AG10803 (cell line): ENCODE results near the gene DDX1.

ENCODE experiments used
- DNase-seq: peaks from one replicate; pipeline ENCODE4 v3.0.0; 2010; ENCODE audit warnings: low read depth
- H3K4me3 ChIP-seq: 2 replicates; pipeline ENCODE4 v1.5.1; 2011; ENCODE audit warnings: mild to moderate bottlenecking, low read length, control low read depth
- TF ChIP-seq, protein P1 (sequence below): conservative IDR thresholded peaks from 2 replicates; pipeline ENCODE4 v1.5.1; 2011; ENCODE audit warnings: mild to moderate bottlenecking, low read length, control low read depth, inconsistent platforms

Gene DDX1

DNA sequence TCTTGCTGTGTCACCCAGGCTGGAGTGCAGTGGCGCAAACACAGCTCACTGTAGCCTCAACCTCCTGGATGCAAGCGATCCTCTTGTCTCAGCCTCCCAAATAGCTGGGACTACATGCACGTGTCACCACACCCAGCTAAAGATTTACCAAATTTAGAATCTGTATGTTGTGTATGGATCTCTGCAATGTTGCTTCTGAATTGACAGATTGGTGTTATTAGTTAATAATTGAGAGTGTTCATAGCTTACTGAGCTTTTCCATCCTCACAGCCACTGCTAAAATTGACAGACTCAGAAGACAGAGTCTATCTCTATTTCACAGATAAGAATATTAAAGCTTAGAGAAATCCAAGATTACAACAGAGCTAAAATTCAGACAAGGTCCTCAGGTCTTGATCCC lies 26.3 kb upstream of the DDX1 start:
- H3K4me3 ChIP-seq, result no peak overlapping the region
- no peak for DNase-seq
- TF ChIP-seq, protein P1, sequence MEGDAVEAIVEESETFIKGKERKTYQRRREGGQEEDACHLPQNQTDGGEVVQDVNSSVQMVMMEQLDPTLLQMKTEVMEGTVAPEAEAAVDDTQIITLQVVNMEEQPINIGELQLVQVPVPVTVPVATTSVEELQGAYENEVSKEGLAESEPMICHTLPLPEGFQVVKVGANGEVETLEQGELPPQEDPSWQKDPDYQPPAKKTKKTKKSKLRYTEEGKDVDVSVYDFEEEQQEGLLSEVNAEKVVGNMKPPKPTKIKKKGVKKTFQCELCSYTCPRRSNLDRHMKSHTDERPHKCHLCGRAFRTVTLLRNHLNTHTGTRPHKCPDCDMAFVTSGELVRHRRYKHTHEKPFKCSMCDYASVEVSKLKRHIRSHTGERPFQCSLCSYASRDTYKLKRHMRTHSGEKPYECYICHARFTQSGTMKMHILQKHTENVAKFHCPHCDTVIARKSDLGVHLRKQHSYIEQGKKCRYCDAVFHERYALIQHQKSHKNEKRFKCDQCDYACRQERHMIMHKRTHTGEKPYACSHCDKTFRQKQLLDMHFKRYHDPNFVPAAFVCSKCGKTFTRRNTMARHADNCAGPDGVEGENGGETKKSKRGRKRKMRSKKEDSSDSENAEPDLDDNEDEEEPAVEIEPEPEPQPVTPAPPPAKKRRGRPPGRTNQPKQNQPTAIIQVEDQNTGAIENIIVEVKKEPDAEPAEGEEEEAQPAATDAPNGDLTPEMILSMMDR, result no peak

DNA sequence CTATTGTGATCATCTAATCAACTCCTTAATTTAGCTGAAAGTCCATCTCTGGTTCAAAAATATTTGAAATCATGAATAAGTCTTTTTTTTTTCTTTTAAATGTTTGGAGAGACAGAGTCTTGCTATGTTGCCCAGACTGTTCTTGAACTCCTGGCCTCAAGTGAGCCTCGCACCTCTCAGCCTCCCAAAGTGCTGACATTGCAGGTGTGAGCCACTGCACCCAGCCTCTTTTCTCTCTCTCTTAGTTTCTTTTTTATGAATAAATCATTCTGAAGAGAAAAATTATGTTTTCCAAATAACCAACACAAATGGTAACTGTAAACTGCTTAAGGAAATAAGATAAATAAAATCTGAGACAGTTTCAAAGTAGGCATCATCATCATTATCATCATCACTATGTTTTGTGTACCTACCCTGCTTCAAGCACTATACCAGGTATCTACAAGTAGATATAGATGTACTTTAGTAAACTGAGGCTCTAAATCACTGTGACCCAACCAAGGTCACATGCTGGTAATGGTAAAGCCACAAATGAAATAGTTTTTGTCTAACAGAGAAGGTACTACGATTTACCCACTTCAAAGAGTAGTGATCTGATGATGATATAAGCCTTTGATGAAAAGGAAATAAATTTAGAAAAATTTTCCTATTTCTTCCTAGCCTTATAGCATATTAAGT lies 25.5 kb upstream of the DDX1 start:
- DNase-seq, result no peak
- TF ChIP-seq, protein P1, result no peak
- no peak overlapping the region for H3K4me3 ChIP-seq

DNA sequence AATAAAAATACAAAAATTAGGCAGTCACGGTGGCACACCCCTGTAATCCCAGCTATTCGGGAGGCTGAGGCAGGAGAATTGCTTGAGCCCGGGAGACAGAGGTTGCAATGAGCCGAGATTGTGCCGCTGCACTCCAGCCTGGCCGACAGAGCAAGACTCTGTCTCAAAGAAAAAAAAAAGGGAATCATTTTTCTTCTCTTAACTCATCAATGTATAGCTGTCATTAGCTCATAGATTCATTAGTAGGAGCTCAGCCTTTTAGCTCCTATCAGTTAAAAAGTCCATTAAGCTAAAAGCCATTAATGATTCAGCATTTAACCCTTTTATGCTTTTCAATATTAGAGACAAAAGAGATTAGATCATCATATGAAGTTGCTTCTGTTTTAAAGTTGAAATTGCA lies 24.8 kb upstream of the DDX1 start:
- no peak for DNase-seq
- no peak overlapping the region for H3K4me3 ChIP-seq
- TF ChIP-seq, protein P1, result no peak

DNA sequence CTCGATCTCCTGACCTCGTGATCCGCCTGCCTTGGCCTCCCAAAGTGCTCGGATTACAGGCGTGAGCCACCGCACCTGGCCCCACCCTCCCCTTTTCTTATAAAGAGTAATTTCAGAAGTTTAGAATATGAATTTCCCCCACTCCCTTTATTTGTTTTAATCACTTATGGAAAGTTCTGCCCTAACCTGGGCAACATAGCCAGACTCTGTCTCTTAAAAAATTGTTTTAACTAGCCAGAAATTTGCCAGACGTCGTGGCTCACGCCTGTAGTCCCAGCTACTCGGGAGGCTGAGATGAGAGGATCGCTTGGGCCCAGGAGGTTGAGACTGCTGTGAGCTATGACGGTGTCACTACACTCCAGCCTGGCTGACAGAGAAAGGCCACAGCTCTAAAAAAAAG lies 22.8 kb upstream of the DDX1 start:
- DNase-seq, result no peak
- TF ChIP-seq, protein P1, result no peak
- no peak overlapping the region for H3K4me3 ChIP-seq

DNA sequence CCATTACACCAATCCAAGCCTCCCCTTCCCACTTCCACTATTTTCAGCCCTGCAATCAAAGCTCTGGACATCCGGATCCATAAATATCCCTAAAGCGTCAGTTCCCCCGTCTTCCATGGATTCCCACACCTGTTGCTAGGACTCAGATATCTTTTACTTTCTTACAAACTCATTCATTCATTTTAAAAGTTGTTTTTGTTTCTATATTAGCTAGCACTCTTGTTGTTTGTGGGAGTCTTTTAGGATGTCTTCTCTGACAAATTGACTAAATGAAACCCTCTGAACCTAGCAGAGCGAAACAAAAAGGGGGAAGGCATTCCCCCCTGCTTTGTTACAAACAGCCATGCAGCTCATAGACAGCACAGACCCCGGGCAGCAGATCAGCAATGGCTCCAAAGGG lies 21.6 kb upstream of the DDX1 start:
- DNase-seq, result no peak
- H3K4me3 ChIP-seq, result no peak overlapping the region

DNA sequence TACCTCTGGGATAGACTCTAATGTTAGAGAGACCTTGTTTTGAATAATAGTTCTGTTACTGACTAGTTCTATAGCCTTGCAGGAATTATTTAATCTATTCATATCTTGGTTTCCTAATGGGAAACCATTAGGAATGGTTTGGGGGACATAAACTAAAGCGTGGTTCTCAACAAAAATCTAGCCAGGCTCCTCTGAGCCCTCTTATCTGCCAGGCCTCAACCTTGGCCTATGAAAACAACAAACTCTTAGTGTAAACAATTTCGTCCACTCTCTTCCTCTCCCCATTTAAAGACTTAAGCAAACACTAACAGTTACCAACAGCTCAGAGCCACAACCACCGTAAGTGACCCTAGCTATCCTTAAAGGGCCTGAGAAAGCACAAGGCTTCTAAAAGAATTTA lies 19.9 kb upstream of the DDX1 start:
- TF ChIP-seq, protein P1, result no peak
- no peak for DNase-seq
- H3K4me3 ChIP-seq, result no peak overlapping the region

More for the DNA sequence above, 21.6 kb upstream of the DDX1 start:
- TF ChIP-seq, protein P1, result no peak

DNA sequence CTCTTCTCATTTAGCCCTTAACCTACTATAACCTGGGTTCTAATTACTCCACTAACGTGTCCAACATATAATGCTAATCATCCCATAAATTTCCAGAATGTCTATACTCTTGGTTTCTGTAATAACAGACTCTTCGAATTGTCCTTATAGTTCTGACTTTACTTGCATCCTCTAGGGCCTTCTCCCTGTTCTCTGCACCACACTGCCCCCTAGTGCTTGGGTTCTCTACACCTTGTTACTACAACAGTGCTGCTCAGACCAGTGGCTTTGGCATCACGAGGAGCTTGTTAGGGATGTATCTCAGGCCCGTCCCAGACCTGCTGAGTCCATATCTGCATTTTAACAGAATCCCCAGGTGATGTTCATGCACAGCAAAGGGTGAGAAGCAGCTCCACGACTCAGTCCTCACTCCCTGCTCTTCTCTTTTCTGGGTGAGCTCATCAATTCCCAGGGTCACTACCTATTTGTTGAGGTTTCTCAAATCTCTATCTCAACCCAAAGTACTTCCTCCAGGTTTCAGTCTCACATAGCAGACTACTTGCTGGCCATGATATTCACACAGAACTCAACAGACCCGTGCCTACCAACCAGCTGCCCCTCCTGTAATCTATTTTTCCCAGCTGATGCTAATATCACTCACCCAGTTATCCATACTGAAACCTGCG lies 14.5 kb upstream of the DDX1 start:
- no peak overlapping the region for H3K4me3 ChIP-seq
- DNase-seq, result peak; percentile 80
- TF ChIP-seq, protein P1, result peak; percentile 98
